Brain microvascular endothelial cell (primary cell): ENCODE results near the gene PTGDS.

Experiments
- DNase-seq: peaks from one replicate; pipeline ENCODE4 v3.0.0-alpha.2; 2020
- H3K27ac ChIP-seq: fragments of 250-450 bp; sonication (Bioruptor Pico); 2 replicates; pipeline ENCODE4 v1.5.1; 2020; ENCODE audit warnings: mild to moderate bottlenecking, moderate library complexity
- H3K27me3 ChIP-seq: fragments of 250-450 bp; sonication (Bioruptor Pico); replicated peaks from 2 replicates; pipeline ENCODE4 v1.5.1; 2020; ENCODE audit warnings: mild to moderate bottlenecking
- H3K36me3 ChIP-seq: fragments of 250-450 bp; sonication (Bioruptor Pico); replicated peaks from 2 replicates; pipeline ENCODE4 v1.5.1; 2020; ENCODE audit warnings: mild to moderate bottlenecking
- H3K4me3 ChIP-seq: 2 replicates; pipeline ENCODE4 v1.5.1; 2011; ENCODE audit warnings: low read depth, mild to moderate bottlenecking, control low read depth, low read length, moderate library complexity
- CTCF ChIP-seq: IDR thresholded peaks from 2 replicates; pipeline ENCODE4 v1.5.1; 2011; ENCODE audit warnings: low read depth, mild to moderate bottlenecking, moderate library complexity, low read length, control low read depth, inconsistent platforms; ENCODE audit errors: missing control alignments
- in situ Hi-C: cut with HindIII; loops from 2 replicates; pipeline ENCODE4 v1.10.0; 2017; ENCODE audit warnings: low sequenced_read_pairs, low pct_ligation_motif_present

The PTGDS gene

GRCh38 chr9:136940526-136941230 lies 36.6 kb upstream of the PTGDS start:
- TF ChIP-seq CTCF: no peak
- Histone ChIP-seq H3K36me3 (peaks cover 45% of the 10 kb centered on the region), H3K4me3 (no peak overlapping the region), H3K27me3 (no peaks in the 10 kb centered on the region), H3K27ac (no peak overlapping the region)
- no peak for DNase-seq
- in situ Hi-C loops: loop anchor here (25.0 kb wide), 1 partner anchor 97 kb away; the partner anchor contains the start of genes ABCA2, FUT7 and NPDC1

- no peak for TF ChIP-seq CTCF
- no peak for DNase-seq
- Histone ChIP-seq H3K4me3 (no peak overlapping the region), H3K36me3 (peaks cover 45% of the 10 kb centered on the region), H3K27ac (no peak overlapping the region), H3K27me3 (no peaks in the 10 kb centered on the region)
- in situ Hi-C loops: loop anchor here (25.0 kb wide), 1 partner anchor 96 kb away; the partner anchor contains the start of genes ABCA2, FUT7 and NPDC1
These were observed 35.8 kb upstream of the PTGDS start for GRCh38 chr9:136941231-136942111.

GRCh38 chr9:136942112-136942880 lies 35.0 kb upstream of the PTGDS start:
- Histone ChIP-seq H3K4me3 (no peak overlapping the region), H3K27me3 (no peaks in the 10 kb centered on the region), H3K27ac (no peak overlapping the region), H3K36me3 (peaks cover 45% of the 10 kb centered on the region)
- DNase-seq: no peak
- in situ Hi-C loops: loop anchor here (25.0 kb wide), 1 partner anchor 95 kb away; the partner anchor contains the start of genes ABCA2, FUT7 and NPDC1
- TF ChIP-seq CTCF: no peak

- Histone ChIP-seq H3K27ac (no peak overlapping the region), H3K4me3 (peak overlapping the region; percentile 76)
These were observed 34.4 kb upstream of the PTGDS start for GRCh38 chr9:136942881-136943230.

More at GRCh38 chr9:136942881-136943230, 34.4 kb upstream of the PTGDS start:
- in situ Hi-C loops: loop anchor here (25.0 kb wide), 1 partner anchor 94 kb away; the partner anchor contains the start of genes ABCA2, FUT7 and NPDC1
- TF ChIP-seq CTCF: no peak
- Histone ChIP-seq H3K27me3 (no peaks in the 10 kb centered on the region), H3K36me3 (peaks cover 45% of the 10 kb centered on the region)
- no peak for DNase-seq
